Trophoblast cell (in vitro differentiated cells and primary cell): ENCODE measurements around the gene STRBP.

Source experiments
- DNase-seq, 2 donors: peaks; one replicate each; pipeline ENCODE4 v3.0.0-alpha.2; 2016
- H2AFZ ChIP-seq: 2 replicates; pipeline ENCODE4 v1.6.1; 2013; ENCODE audit warnings: low read length, moderate library complexity, mild to moderate bottlenecking; ENCODE audit not compliant: insufficient read depth, poor library complexity
- H2AK5ac ChIP-seq: 2 replicates; pipeline ENCODE4 v1.6.1; 2013; ENCODE audit warnings: mild to moderate bottlenecking, low read length
- H2BK120ac ChIP-seq: 2 replicates; pipeline ENCODE4 v1.6.1; 2013; ENCODE audit warnings: low read length, mild to moderate bottlenecking, moderate library complexity; ENCODE audit not compliant: insufficient read depth, poor library complexity
- H2BK12ac ChIP-seq: 2 replicates; pipeline ENCODE4 v1.6.1; 2013; ENCODE audit warnings: mild to moderate bottlenecking, low read length, moderate library complexity
- H2BK5ac ChIP-seq: 2 replicates; pipeline ENCODE4 v1.6.1; 2013; ENCODE audit warnings: low read length, low read depth, moderate library complexity, mild to moderate bottlenecking; ENCODE audit not compliant: poor library complexity
- H3K14ac ChIP-seq: 2 replicates; pipeline ENCODE4 v1.6.1; 2013; ENCODE audit warnings: mild to moderate bottlenecking, low read length
- H3K18ac ChIP-seq: 2 replicates; pipeline ENCODE4 v1.6.1; 2013; ENCODE audit warnings: mild to moderate bottlenecking, low read length
- H3K23ac ChIP-seq: 2 replicates; pipeline ENCODE4 v1.6.1; 2013; ENCODE audit warnings: low read length
- H3K27ac ChIP-seq: 2 replicates; pipeline ENCODE4 v1.5.1; 2013; ENCODE audit warnings: low read depth, mild to moderate bottlenecking, inconsistent platforms, low read length, moderate library complexity
- H3K27me3 ChIP-seq: 2 replicates; pipeline ENCODE4 v1.6.1; 2013; ENCODE audit warnings: inconsistent platforms, mild to moderate bottlenecking, low read length, moderate library complexity; ENCODE audit not compliant: insufficient read depth
- H3K36me3 ChIP-seq, 2 experiments: 1 replicate in 1 of 2; 2 replicates in 1 of 2; pipeline ENCODE4 v1.6.1; 2013; ENCODE audit warnings: low read length in 2 of 2, mild to moderate bottlenecking in 2 of 2, moderate library complexity in 1 of 2; ENCODE audit not compliant: insufficient read depth in 2 of 2, control insufficient read depth in 1 of 2
- H3K4ac ChIP-seq: 2 replicates; pipeline ENCODE4 v1.6.1; 2013; ENCODE audit warnings: low read depth, mild to moderate bottlenecking, low read length, moderate library complexity
- H3K4me1 ChIP-seq, 2 experiments: 1 replicate in 1 of 2; 2 replicates in 1 of 2; pipeline ENCODE4 v1.6.1; 2013; ENCODE audit warnings: low read length in 2 of 2, mild to moderate bottlenecking in 2 of 2, moderate library complexity in 1 of 2; ENCODE audit not compliant: insufficient read depth in 2 of 2, control insufficient read depth in 1 of 2
- H3K4me2 ChIP-seq: 2 replicates; pipeline ENCODE4 v1.6.1; 2013; ENCODE audit warnings: inconsistent platforms, mild to moderate bottlenecking, low read length, moderate library complexity
- H3K4me3 ChIP-seq: 2 replicates; pipeline ENCODE4 v1.5.1; 2013; ENCODE audit warnings: mild to moderate bottlenecking, low read depth, low read length, inconsistent platforms
- H3K79me1 ChIP-seq: one replicate; pipeline ENCODE4 v1.6.1; 2013; ENCODE audit warnings: low read length
- H3K79me2 ChIP-seq: 2 replicates; pipeline ENCODE4 v1.6.1; 2013; ENCODE audit warnings: low read length, mild to moderate bottlenecking; ENCODE audit not compliant: control insufficient read depth, insufficient read depth, poor library complexity
- H3K9ac ChIP-seq: 2 replicates; pipeline ENCODE4 v1.6.1; 2013; ENCODE audit warnings: mild to moderate bottlenecking, low read length
- H3K9me3 ChIP-seq: 2 replicates; pipeline ENCODE4 v1.6.1; 2013; ENCODE audit warnings: low read depth, mild to moderate bottlenecking, control low read depth, inconsistent platforms, low read length; ENCODE audit not compliant: insufficient read depth
- H4K12ac ChIP-seq: 2 replicates; pipeline ENCODE4 v1.6.1; 2013; ENCODE audit warnings: low read depth, mild to moderate bottlenecking, low read length, moderate library complexity
- H4K8ac ChIP-seq: 2 replicates; pipeline ENCODE4 v1.6.1; 2013; ENCODE audit warnings: low read depth, mild to moderate bottlenecking, low read length, moderate library complexity
- H4K91ac ChIP-seq: one replicate; pipeline ENCODE4 v1.6.1; 2013; ENCODE audit warnings: low read depth, mild to moderate bottlenecking, low read length, moderate library complexity
- WGBS: extraction: QIAGEN DNeasy Blood & Tissue Kit; methylation state at CpG from one replicate; pipeline ENCODE4 v1.1.7; 2013; ENCODE audit warnings: missing lambda C conversion rate; ENCODE audit not compliant: insufficient read length, insufficient coverage; ENCODE audit errors: extremely low coverage; 5-methylcytosine and 5-hydroxymethylcytosine counted together

Gene STRBP

DNA sequence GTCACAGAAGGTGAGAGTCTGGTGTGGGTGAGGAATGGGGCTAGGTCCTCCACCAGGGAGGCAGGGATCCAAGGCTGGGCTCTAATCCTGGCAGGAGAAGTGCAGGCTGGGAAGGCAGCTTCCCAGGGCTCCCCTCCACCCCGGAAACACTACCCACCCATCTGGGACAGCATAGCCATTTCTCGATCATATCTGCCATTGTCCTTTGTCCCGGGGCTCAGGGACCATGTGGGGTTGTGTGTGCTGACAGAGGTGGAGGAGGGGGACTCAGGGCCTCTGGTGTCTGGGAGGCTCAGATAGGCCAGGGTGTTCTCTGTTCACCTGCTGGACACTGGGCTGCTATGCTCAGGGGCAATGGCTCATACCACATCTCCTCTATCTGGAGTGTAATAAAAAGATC, 32.2 kb upstream of the STRBP start:
- no peaks in the 10 kb centered on the region for H3K79me2 ChIP-seq
- H3K9ac ChIP-seq, result no peak overlapping the region
- H2BK12ac ChIP-seq, result no peak overlapping the region
- H3K18ac ChIP-seq, result no peak overlapping the region
- no peak overlapping the region for H2AFZ ChIP-seq
- no peak overlapping the region for H3K4me2 ChIP-seq
- DNase-seq, result no peak
- no peak overlapping the region for H2BK120ac ChIP-seq
- no peak overlapping the region for H4K8ac ChIP-seq
- H3K36me3 ChIP-seq, result no peaks in the 10 kb centered on the region
- no peak overlapping the region for H3K4ac ChIP-seq
- no peaks in the 10 kb centered on the region for H3K79me1 ChIP-seq
- H3K4me3 ChIP-seq, result no peak overlapping the region
- H2AK5ac ChIP-seq, result no peak overlapping the region
- no peak overlapping the region for H2BK5ac ChIP-seq
- H3K9me3 ChIP-seq, result peaks cover 3% of the 10 kb centered on the region
- no CpG with 5 or more reads among the region's 3 CpGs for WGBS
- H3K4me1 ChIP-seq, result no peaks in the 10 kb centered on the region
- H3K27me3 ChIP-seq, result no peaks in the 10 kb centered on the region
- H4K12ac ChIP-seq, result no peak overlapping the region
- no peak overlapping the region for H3K14ac ChIP-seq
- no peak overlapping the region for H4K91ac ChIP-seq
- no peak overlapping the region for H3K27ac ChIP-seq
- no peak overlapping the region for H3K23ac ChIP-seq

DNA sequence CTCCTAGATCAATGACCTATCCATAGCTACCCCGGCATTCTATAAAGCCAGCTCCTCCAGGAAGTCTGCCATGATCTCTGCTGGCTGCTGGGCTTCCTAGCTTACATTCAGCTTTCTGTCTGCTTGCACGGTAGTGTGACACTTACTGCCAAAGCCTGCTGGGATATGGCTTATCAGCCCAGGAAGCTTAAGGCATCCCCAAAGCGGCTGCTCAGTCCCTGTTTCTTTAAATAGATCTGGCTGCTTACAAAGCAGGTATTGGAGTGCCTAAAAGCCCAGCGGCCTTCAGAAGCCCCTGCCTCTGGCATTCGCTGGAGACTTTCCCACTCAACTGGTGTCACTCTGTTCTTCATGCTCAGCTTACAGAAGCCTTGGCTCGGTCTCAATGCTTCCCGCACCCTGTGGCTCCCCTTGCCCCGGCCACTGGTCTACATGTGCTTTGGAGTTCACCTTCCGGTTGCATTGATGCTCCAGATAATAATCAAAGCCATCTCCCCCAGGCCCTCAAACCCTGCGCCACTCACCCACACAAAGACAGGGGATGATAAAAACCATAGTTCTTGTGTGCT, 31.3 kb upstream of the STRBP start:
- H3K36me3 ChIP-seq, result no peaks in the 10 kb centered on the region
- no peak for DNase-seq
- no peaks in the 10 kb centered on the region for H3K27me3 ChIP-seq
- H3K9ac ChIP-seq, result no peak overlapping the region
- H4K8ac ChIP-seq, result no peak overlapping the region
- no CpG with 5 or more reads among the region's 10 CpGs for WGBS
- no peak overlapping the region for H3K18ac ChIP-seq
- H3K79me1 ChIP-seq, result no peaks in the 10 kb centered on the region
- H2BK12ac ChIP-seq, result no peak overlapping the region
- no peak overlapping the region for H3K27ac ChIP-seq
- H4K12ac ChIP-seq, result no peak overlapping the region
- no peak overlapping the region for H3K14ac ChIP-seq
- H3K4ac ChIP-seq, result no peak overlapping the region
- H3K4me3 ChIP-seq, result no peak overlapping the region
- H3K79me2 ChIP-seq, result no peaks in the 10 kb centered on the region
- H2BK5ac ChIP-seq, result no peak overlapping the region
- no peak overlapping the region for H2AFZ ChIP-seq
- no peak overlapping the region for H4K91ac ChIP-seq
- H2BK120ac ChIP-seq, result no peak overlapping the region
- no peak overlapping the region for H3K4me2 ChIP-seq
- no peak overlapping the region for H3K23ac ChIP-seq
- no peaks in the 10 kb centered on the region for H3K4me1 ChIP-seq
- H2AK5ac ChIP-seq, result no peak overlapping the region
- H3K9me3 ChIP-seq, result peaks cover 3% of the 10 kb centered on the region

DNA sequence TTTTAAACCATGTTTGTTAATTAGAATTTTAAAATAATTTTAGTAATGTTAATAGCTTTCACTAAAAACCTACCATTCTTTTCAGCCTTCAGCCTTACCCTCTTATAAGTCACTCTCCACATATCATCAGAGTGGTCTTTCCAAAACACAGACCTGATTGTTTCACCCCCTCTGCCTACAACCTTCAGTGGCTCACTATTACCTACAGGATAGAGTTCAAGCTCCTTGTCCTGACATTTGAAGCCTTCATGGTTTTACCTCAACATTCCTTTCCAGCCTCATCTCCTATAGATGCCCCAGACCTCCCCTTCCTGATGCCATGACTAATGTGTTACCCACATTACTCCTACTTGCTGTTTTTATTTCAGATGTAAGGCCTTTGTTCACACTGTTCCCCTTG, 27.8 kb upstream of the STRBP start:
- Histone ChIP-seq H3K4me2 (no peak overlapping the region), H2BK12ac (no peak overlapping the region), H4K91ac (no peak overlapping the region), H3K9me3 (peaks cover 2% of the 10 kb centered on the region), H3K79me2 (no peaks in the 10 kb centered on the region), H2BK120ac (no peak overlapping the region), H3K27me3 (no peaks in the 10 kb centered on the region), H4K8ac (no peak overlapping the region), H3K4me1 (no peaks in the 10 kb centered on the region), H2AK5ac (no peak overlapping the region), H3K9ac (no peak overlapping the region), H3K36me3 (no peaks in the 10 kb centered on the region), H3K23ac (no peak overlapping the region), H2BK5ac (no peak overlapping the region), H2AFZ (no peak overlapping the region), H3K14ac (no peak overlapping the region), H4K12ac (no peak overlapping the region), H3K4ac (no peak overlapping the region), H3K18ac (no peak overlapping the region), H3K4me3 (no peak overlapping the region), H3K79me1 (no peaks in the 10 kb centered on the region), H3K27ac (no peak overlapping the region)
- no peak for DNase-seq

DNA sequence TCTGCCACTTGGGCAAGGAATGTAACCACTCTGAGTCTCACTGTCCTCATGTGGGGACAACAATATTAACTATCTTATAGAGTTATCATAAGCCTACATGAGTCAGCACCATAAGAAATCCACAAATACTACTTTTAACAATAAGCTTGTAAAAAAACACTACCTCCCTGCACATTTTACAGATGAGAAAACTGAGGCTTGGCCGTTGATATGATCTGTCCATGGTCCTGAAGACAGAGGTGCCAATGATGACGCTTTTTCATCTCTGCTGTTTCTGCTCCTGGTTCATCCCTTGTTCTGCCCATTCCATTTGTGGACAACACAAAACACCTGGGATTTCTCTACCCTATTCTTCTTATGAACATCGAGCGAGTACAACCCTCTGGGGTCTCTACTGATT, 23.4 kb upstream of the STRBP start:
- Histone ChIP-seq H3K4me2 (no peak overlapping the region), H3K14ac (no peak overlapping the region), H3K18ac (no peak overlapping the region), H3K9me3 (no peaks in the 10 kb centered on the region), H2BK12ac (no peak overlapping the region), H3K79me1 (no peaks in the 10 kb centered on the region), H3K27ac (no peak overlapping the region), H2BK120ac (no peak overlapping the region), H3K4ac (no peak overlapping the region), H3K23ac (no peak overlapping the region), H3K79me2 (no peaks in the 10 kb centered on the region), H2AFZ (no peak overlapping the region), H2AK5ac (no peak overlapping the region), H3K36me3 (no peaks in the 10 kb centered on the region), H4K91ac (no peak overlapping the region), H3K4me1 (no peaks in the 10 kb centered on the region), H2BK5ac (no peak overlapping the region), H3K9ac (no peak overlapping the region), H3K4me3 (no peak overlapping the region), H4K12ac (no peak overlapping the region), H4K8ac (no peak overlapping the region), H3K27me3 (no peaks in the 10 kb centered on the region)
- no CpG with 5 or more reads among the region's 4 CpGs for WGBS
- peak in 1 of 2 donors; percentile 36 for DNase-seq
